Measurements from ENCODE around the gene UBE2H.

Gene UBE2H

GRCh38 chr7:129830949-129831348, 121.8 kb downstream of the UBE2H start:
- Histone ChIP-seq H3K79me2 (ENCODE audit: insufficient read depth, low read length) (no peaks in the 10 kb centered on the region), H3K36me3 (ENCODE audit: insufficient read depth, low read length) (peaks cover 5% of the 10 kb centered on the region; the same call in 1 of the 2 replicates), H3K4me3 (ENCODE audit: low read length, poor library complexity, severe bottlenecking) (no peak overlapping the region), H3K4me2 (ENCODE audit: low read depth, low read length, poor library complexity, severe bottlenecking) (no peak overlapping the region), H3K9me3 (ENCODE audit: insufficient read depth, low read depth, low read length) (no peaks in the 10 kb centered on the region), H2AFZ (ENCODE audit: low read length) (no peak overlapping the region), H3K4me1 (ENCODE audit: insufficient read depth, low read length, poor library complexity, severe bottlenecking) (peaks cover 4% of the 10 kb centered on the region), H3K9me2 (replicated peaks; ENCODE audit: low read depth, low read length) (no peaks in the 10 kb centered on the region), H3K27me3 (ENCODE audit: insufficient read depth, low read length, poor library complexity, severe bottlenecking) (no peaks in the 10 kb centered on the region), H3K9ac (ENCODE audit: low read depth, low read length, poor library complexity, severe bottlenecking) (no peak overlapping the region), H4K20me1 (ENCODE audit: insufficient read depth, low read length, poor library complexity, severe bottlenecking) (no peaks in the 10 kb centered on the region), H3F3A (ENCODE audit: low read depth) (no peaks in the 10 kb centered on the region)
- no peak for TF ChIP-seq EZH2phosphoT487 (IDR thresholded peaks at IDR 0.05; ENCODE audit: borderline replicate concordance)
- TF ChIP-seq, protein P1, sequence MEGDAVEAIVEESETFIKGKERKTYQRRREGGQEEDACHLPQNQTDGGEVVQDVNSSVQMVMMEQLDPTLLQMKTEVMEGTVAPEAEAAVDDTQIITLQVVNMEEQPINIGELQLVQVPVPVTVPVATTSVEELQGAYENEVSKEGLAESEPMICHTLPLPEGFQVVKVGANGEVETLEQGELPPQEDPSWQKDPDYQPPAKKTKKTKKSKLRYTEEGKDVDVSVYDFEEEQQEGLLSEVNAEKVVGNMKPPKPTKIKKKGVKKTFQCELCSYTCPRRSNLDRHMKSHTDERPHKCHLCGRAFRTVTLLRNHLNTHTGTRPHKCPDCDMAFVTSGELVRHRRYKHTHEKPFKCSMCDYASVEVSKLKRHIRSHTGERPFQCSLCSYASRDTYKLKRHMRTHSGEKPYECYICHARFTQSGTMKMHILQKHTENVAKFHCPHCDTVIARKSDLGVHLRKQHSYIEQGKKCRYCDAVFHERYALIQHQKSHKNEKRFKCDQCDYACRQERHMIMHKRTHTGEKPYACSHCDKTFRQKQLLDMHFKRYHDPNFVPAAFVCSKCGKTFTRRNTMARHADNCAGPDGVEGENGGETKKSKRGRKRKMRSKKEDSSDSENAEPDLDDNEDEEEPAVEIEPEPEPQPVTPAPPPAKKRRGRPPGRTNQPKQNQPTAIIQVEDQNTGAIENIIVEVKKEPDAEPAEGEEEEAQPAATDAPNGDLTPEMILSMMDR (conservative IDR thresholded peaks at IDR 0.05; ENCODE audit: low read length), result no peak

DNA sequence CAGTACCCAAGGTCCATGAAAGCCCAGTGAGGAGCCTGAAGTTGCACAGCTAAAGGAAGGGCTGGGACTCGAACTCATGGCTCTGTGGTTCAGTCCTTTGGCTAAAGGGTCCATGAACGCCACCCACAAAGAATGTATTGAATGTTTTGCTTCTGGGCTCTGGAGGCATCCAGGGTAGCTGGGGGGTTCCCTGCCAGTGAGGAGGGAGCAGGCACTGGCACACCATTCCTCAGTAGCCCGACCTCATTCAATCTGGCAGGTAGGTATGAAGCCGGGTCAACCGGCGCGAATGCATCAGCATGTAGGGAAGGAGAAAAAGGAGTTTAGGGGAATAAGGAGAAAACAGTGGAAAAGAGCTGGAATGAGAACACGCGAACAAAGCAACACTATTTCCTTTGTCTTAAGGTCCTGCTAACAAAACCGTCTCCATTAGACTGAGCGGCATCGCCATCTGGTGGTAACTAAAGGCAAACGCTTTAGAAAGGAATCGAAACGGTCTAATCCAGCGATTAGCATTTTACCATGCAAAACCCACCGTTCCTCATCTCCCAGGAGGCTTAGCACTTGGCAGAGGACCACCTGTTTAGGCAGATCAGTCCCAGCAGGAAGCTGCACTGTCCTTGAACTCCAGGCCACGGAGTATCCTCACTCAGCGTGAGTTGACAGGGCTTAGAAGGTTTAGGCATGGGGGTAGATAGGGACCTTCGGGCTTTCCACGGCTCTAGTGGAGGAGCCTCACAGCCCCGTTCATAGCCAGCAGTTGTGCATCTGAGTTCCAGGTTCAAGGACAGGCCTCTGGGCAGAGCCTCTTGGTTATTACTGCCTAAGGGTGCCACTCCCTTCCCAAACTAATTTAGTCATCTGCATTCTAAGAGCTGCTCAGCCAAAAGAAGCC, 122.8 kb downstream of the UBE2H start:
- peak overlapping the region; percentile 41 for H3K4me2 ChIP-seq (ENCODE audit: low read depth, low read length, poor library complexity, severe bottlenecking)

DNA sequence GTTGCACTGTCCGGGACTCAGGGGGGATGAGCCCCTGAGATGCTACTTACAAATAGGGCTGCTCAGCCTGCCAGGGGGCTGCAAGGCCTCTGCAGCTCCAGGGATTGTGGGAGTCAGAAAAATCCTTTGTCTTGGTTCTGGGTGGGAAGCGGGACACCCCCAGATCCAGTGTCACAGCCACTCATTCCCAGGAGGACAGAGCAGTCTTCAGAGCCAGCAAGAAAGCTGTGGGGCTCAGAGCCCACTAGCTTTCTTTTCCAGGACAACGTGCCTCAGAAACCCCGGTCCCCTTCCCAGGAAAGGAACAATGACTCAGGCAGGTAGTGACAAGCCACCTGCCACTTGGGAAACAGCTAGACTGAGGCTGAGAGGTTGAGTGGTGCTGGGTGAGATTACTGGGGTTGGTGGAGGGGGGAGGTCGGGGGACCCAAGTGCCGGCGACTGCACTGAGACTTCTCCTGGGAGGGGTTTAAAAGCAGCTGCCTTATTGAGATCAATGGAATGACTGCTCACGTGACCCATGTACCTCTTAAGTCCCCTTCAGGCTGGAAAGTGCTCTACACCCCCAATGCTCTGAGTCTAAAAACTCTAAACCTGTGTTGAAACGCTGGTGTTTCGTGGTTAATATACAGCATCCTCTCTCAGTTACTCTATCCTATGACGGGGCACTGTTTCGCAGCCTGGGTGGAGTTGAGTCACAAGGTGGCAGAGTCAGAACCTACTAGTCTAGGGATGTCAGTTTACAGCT, 123.6 kb downstream of the UBE2H start:
- H3K9me2 ChIP-seq (replicated peaks; ENCODE audit: low read depth, low read length), result no peaks in the 10 kb centered on the region
- no peaks in the 10 kb centered on the region for H3K79me2 ChIP-seq (ENCODE audit: insufficient read depth, low read length)
- H3K4me3 ChIP-seq (ENCODE audit: low read length, poor library complexity, severe bottlenecking), result no peak overlapping the region
- H3K9me3 ChIP-seq (ENCODE audit: insufficient read depth, low read depth, low read length), result no peaks in the 10 kb centered on the region
- H3K27me3 ChIP-seq (ENCODE audit: insufficient read depth, low read length, poor library complexity, severe bottlenecking), result no peaks in the 10 kb centered on the region
- H3K4me1 ChIP-seq (ENCODE audit: insufficient read depth, low read length, poor library complexity, severe bottlenecking), result peaks cover 9% of the 10 kb centered on the region
- no peak overlapping the region for H3K9ac ChIP-seq (ENCODE audit: low read depth, low read length, poor library complexity, severe bottlenecking)
- TF ChIP-seq EZH2phosphoT487 (IDR thresholded peaks at IDR 0.05; ENCODE audit: borderline replicate concordance), result no peak
- TF ChIP-seq, protein P1 (conservative IDR thresholded peaks at IDR 0.05; ENCODE audit: low read length), result no peak; the same call in 1 of the 2 replicates
- H3K4me2 ChIP-seq (ENCODE audit: low read depth, low read length, poor library complexity, severe bottlenecking), result no peak overlapping the region
- H3K36me3 ChIP-seq (ENCODE audit: insufficient read depth, low read length), result peaks cover 5% of the 10 kb centered on the region; the same call in 1 of the 2 replicates
- no peaks in the 10 kb centered on the region for H4K20me1 ChIP-seq (ENCODE audit: insufficient read depth, low read length, poor library complexity, severe bottlenecking)
- H3F3A ChIP-seq (ENCODE audit: low read depth), result no peaks in the 10 kb centered on the region
- no peak overlapping the region for H2AFZ ChIP-seq (ENCODE audit: low read length)

More for the DNA sequence above, 122.8 kb downstream of the UBE2H start:
- Histone ChIP-seq H3K27me3 (ENCODE audit: insufficient read depth, low read length, poor library complexity, severe bottlenecking) (no peaks in the 10 kb centered on the region), H3K9ac (ENCODE audit: low read depth, low read length, poor library complexity, severe bottlenecking) (peak overlapping the region; percentile 31), H4K20me1 (ENCODE audit: insufficient read depth, low read length, poor library complexity, severe bottlenecking) (no peaks in the 10 kb centered on the region), H3F3A (ENCODE audit: low read depth) (no peaks in the 10 kb centered on the region), H3K9me3 (ENCODE audit: insufficient read depth, low read depth, low read length) (no peaks in the 10 kb centered on the region), H3K4me1 (ENCODE audit: insufficient read depth, low read length, poor library complexity, severe bottlenecking) (peaks cover 4% of the 10 kb centered on the region), H3K79me2 (ENCODE audit: insufficient read depth, low read length) (no peaks in the 10 kb centered on the region), H3K36me3 (ENCODE audit: insufficient read depth, low read length) (peaks cover 5% of the 10 kb centered on the region; the same call in 1 of the 2 replicates), H3K4me3 (ENCODE audit: low read length, poor library complexity, severe bottlenecking) (no peak overlapping the region), H2AFZ (ENCODE audit: low read length) (peak overlapping the region; percentile 73; the same call in 1 of the 2 replicates), H3K9me2 (replicated peaks; ENCODE audit: low read depth, low read length) (no peaks in the 10 kb centered on the region)
- no peak for TF ChIP-seq EZH2phosphoT487 (IDR thresholded peaks at IDR 0.05; ENCODE audit: borderline replicate concordance)
- TF ChIP-seq, protein P1 (conservative IDR thresholded peaks at IDR 0.05; ENCODE audit: low read length), result peak; percentile 85

Measured in Loucy (cell line).